Coronary artery (tissue), 2 donors: Measurements from ENCODE around the gene NKX3-2.

Source experiments
- DNase-seq: peaks from one replicate; pipeline ENCODE4 v3.0.0-alpha.2; 2017; ENCODE audit warnings: low spot score
- H3K27ac ChIP-seq, 2 donors: fragments of 200-600 bp; sonication (generic); one replicate each; pipeline ENCODE4 v1.5.1; 2016 to 2019
- H3K4me3 ChIP-seq: fragments of 200-600 bp; sonication (generic); 2 replicates; pipeline ENCODE4 v1.5.1; 2016; ENCODE audit warnings: mild to moderate bottlenecking, moderate library complexity
- CTCF ChIP-seq: fragments of 200-600 bp; sonication (generic); IDR thresholded peaks from one replicate; pipeline ENCODE4 v1.5.1; 2019; ENCODE audit warnings: antibody characterized with exemption

The NKX3-2 gene

DNA sequence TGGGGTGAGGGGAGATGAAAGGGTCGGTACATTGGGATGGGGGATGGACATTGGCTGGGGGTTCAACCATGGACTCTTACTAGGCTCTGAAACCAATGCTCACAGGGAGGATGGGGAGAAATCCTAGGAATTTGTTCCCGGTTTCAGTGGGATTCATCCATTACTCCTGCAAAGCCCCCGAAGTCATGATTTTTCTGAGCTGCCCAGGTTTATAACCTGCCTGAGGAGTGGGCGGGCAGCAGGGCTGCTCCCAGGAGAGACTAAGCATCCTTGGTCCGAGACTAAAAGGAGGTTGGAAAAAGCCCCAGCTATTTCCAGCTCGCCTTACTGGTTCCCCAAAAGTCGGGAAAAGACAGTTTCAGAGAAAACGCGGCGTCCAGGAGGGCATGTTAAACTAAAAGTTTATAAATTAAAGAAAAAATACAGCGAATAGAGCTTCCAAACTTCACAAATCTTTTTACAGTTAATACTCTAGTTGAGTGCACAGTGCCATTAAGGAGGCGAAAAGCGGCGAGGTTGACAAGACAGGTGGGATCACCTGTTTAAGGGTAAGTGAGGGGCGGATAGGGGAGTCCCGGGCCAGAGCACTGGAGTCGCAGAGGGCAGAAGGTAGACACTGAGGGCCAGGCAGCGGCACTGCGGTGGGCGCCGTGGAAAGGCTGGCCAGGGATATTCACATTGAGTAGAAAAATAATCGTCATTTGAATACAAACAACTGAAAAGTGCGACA, 3.7 kb downstream of the NKX3-2 start:
- TF ChIP-seq CTCF: no peak
- no peak for DNase-seq
- H3K4me3 ChIP-seq: peak overlapping the region; percentile 43
- H3K27ac ChIP-seq: no peak overlapping the region

GRCh38 chr4:13539619-13540445, 4.5 kb downstream of the NKX3-2 start:
- H3K4me3 ChIP-seq: peak overlapping the region; percentile 43
- no peak for TF ChIP-seq CTCF
- no peak for DNase-seq
- H3K27ac ChIP-seq: no peak overlapping the region

GRCh38 chr4:13539047-13539618, 5.2 kb downstream of the NKX3-2 start:
- TF ChIP-seq CTCF: no peak
- Histone ChIP-seq H3K4me3 (peak overlapping the region; percentile 26), H3K27ac (no peak overlapping the region)
- no peak for DNase-seq

DNA sequence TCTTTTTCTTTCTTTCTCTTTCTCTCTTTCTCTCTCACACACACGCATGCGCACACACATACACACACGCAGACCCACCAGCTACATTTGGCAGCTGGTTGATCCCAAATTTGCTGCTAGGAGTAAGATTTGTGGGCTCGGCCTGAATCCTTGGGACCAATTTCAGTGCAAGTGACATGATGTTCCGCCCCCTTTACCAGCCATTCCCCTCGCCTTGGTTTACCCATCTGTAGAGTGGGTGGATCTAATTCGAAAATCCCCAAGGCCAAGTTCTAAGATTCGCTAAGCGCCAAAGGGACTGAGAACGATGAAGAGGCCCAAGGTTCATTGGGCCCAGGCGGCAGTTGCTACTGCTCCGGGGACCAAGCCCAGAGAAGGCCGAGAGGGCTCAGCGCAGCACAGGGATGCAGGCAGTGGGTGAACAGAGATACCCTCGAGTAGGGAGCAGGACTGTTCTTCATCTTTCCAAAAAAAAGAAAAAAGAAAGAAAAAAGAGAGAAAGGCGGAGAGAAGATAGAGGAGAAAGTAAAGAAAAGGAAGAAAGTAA, 5.8 kb downstream of the NKX3-2 start:
- no peak overlapping the region for H3K27ac ChIP-seq
- no peak overlapping the region for H3K4me3 ChIP-seq
- no peak for TF ChIP-seq CTCF
- DNase-seq: no peak

GRCh38 chr4:13537832-13538177, 6.5 kb downstream of the NKX3-2 start:
- DNase-seq: no peak
- H3K27ac ChIP-seq: no peak overlapping the region
- no peak overlapping the region for H3K4me3 ChIP-seq

More at GRCh38 chr4:13537832-13538177, 6.5 kb downstream of the NKX3-2 start:
- no peak for TF ChIP-seq CTCF
